GM10248 (cell line): Measurements from ENCODE around the gene TUBA1C.

ENCODE experiments used
- CTCF ChIA-PET: fragments of 300-600 bp; sonication (Branson Sonifier 250); formaldehyde crosslinking; extraction: SDS; loops from one replicate; lab custom pipeline; 2021; ENCODE audit warnings: antibody characterized with exemption; lab: Yijun Ruan, JAX
- POLR2A ChIA-PET: fragments of 350-650 bp; sonication (Branson Sonifier 250); formaldehyde crosslinking; extraction: SDS; loops from one replicate; lab custom pipeline; 2020; ENCODE audit warnings: antibody characterized with exemption; lab: Yijun Ruan, JAX
- DNase-seq: peaks from one replicate; pipeline ENCODE4 v3.0.0; 2012; ENCODE audit errors: extremely low spot score
- CTCF ChIP-seq: IDR thresholded peaks from 2 replicates; pipeline ENCODE4 v1.5.1; 2012; ENCODE audit warnings: mild to moderate bottlenecking, low read depth; ENCODE audit errors: extremely low read depth, missing control alignments, control extremely low read depth

Gene TUBA1C

GRCh38 chr12:49288922-49289555, 24.2 kb downstream of the TUBA1C start:
- POLR2A ChIA-PET = interaction anchor here (0.7 kb wide), 1 partner anchor 24 kb away, joined by 6 read pairs; no protein-coding TSS in a partner anchor
- no peak for TF ChIP-seq CTCF
- CTCF ChIA-PET = interaction anchor here (0.7 to 15.7 kb wide), 42 partner anchors 8 to 359 kb away, joined by 3 to 239 read pairs (median 5); partner anchors contain the start of genes C1QL4, DHH, DNAJC22 and KCNH3
- DNase-seq = no peak

- no peak for DNase-seq
- no peak for TF ChIP-seq CTCF
- CTCF ChIA-PET = interaction anchor here (1.4 to 15.7 kb wide), 6 partner anchors 20 to 66 kb away, joined by 4 to 239 read pairs (median 60); partner anchors contain the start of genes C1QL4 and DNAJC22
- POLR2A ChIA-PET = interaction anchor here (2.5 kb wide), 1 partner anchor 27 kb away, joined by 12 read pairs; the partner anchor contains the start of gene TUBA1C
Measured at GRCh38 chr12:49292729-49293055, 27.8 kb downstream of the TUBA1C start.

GRCh38 chr12:49293056-49293956, 28.4 kb downstream of the TUBA1C start:
- no peak for DNase-seq
- ChIA-PET CTCF (interaction anchor here (1.4 to 15.7 kb wide), 7 partner anchors 12 to 65 kb away, joined by 4 to 239 read pairs (median 57); partner anchors contain the start of genes C1QL4 and DNAJC22), POLR2A (interaction anchor here (2.5 kb wide), 1 partner anchor 28 kb away, joined by 12 read pairs; the partner anchor contains the start of gene TUBA1C)
- TF ChIP-seq CTCF = no peak

- ChIA-PET CTCF (interaction anchor here (0.9 to 15.7 kb wide), 9 partner anchors 11 to 286 kb away, joined by 3 to 239 read pairs (median 35); partner anchors contain the start of genes C1QL4 and DNAJC22), POLR2A (interaction anchor here (2.5 kb wide), 1 partner anchor 29 kb away, joined by 12 read pairs; the partner anchor contains the start of gene TUBA1C)
- DNase-seq = no peak
- TF ChIP-seq CTCF = no peak
Measured at GRCh38 chr12:49294086-49294803, 29.4 kb downstream of the TUBA1C start.

- ChIA-PET POLR2A (interaction anchor here (2.5 kb wide), 1 partner anchor 29 kb away, joined by 12 read pairs; the partner anchor contains the start of gene TUBA1C), CTCF (interaction anchor here (0.9 to 15.7 kb wide), 11 partner anchors 10 to 286 kb away, joined by 3 to 239 read pairs (median 31); partner anchors contain the start of genes C1QL4, DNAJC22 and TROAP)
- TF ChIP-seq CTCF = no peak
- no peak for DNase-seq
Measured at GRCh38 chr12:49294804-49295081, 29.9 kb downstream of the TUBA1C start.
